HepG2 (cell line): ENCODE results near the gene VAV2. TPM values are rescaled to one million over a fixed set of nuclear protein-coding genes. Genes with fewer than 3 reads are reported as not detected.
A peak's percentile ranks its signal among the peaks of the same experiment; 100 is the strongest.

Source experiments
- CENPX ChIP-seq: sonication (generic); formaldehyde crosslinking; IDR thresholded peaks from 2 replicates; pipeline ENCODE4 v1.9.0; 2021; ENCODE audit warnings: mild to moderate bottlenecking, missing genetic modification reagents, moderate library complexity
- MAZ ChIP-seq, 2 experiments: sonication (generic) in 1 of 2; formaldehyde crosslinking in 1 of 2; IDR thresholded peaks; 2 replicates each; pipeline versions ENCODE4 v1.5.0 to v1.6.1; 2012 to 2020; ENCODE audit warnings: low read depth in 2 of 2, mild to moderate bottlenecking in 2 of 2, borderline replicate concordance in 1 of 2, improper control_type of control experiment in 1 of 2, low read length in 1 of 2, missing genetic modification reagents in 1 of 2, moderate library complexity in 1 of 2
- MLX ChIP-seq: IDR thresholded peaks from 2 replicates; pipeline ENCODE4 v1.6.1; 2016
- NFYC ChIP-seq: IDR thresholded peaks from 2 replicates; pipeline ENCODE4 v1.6.1; 2016; ENCODE audit warnings: missing genetic modification reagents, missing compliant biosample characterization
- NPAS2 ChIP-seq: sonication (generic); formaldehyde crosslinking; IDR thresholded peaks from 2 replicates; pipeline ENCODE4 v1.8.0; 2022; ENCODE audit warnings: mild to moderate bottlenecking, missing genetic modification reagents, borderline replicate concordance
- RBM39 ChIP-seq: fragments of 200-400 bp; formaldehyde crosslinking; IDR thresholded peaks from one replicate; pipeline ENCODE4 v1.6.1; 2018; ENCODE audit warnings: antibody characterized with exemption, mild to moderate bottlenecking, low read depth, low read length; ENCODE audit not compliant: poor library complexity, severe bottlenecking
- TSC22D2 ChIP-seq: sonication (generic); formaldehyde crosslinking; IDR thresholded peaks from 2 replicates; pipeline ENCODE4 v1.5.1; 2020; ENCODE audit warnings: missing genetic modification reagents, mild to moderate bottlenecking, borderline replicate concordance
- XBP1 ChIP-seq: sonication (generic); formaldehyde crosslinking; IDR thresholded peaks from 2 replicates; pipeline ENCODE4 v1.5.0; 2020; ENCODE audit warnings: missing genetic modification reagents
- ZNF101 ChIP-seq: sonication (generic); formaldehyde crosslinking; IDR thresholded peaks from 2 replicates; pipeline ENCODE4 v1.4.0; 2020; ENCODE audit warnings: mild to moderate bottlenecking, low read depth, missing genetic modification reagents, borderline replicate concordance
- ZNF138 ChIP-seq: sonication (generic); formaldehyde crosslinking; IDR thresholded peaks from 2 replicates; pipeline ENCODE4 v1.5.0; 2020; ENCODE audit warnings: mild to moderate bottlenecking, low read depth, missing genetic modification reagents
- ZNF18 ChIP-seq: sonication (generic); formaldehyde crosslinking; IDR thresholded peaks from 2 replicates; pipeline ENCODE4 v1.8.0; 2022; ENCODE audit warnings: mild to moderate bottlenecking, missing genetic modification reagents; ENCODE audit not compliant: insufficient replicate concordance
- ZNF20 ChIP-seq: sonication (generic); formaldehyde crosslinking; IDR thresholded peaks from 2 replicates; pipeline ENCODE4 v1.4.0; 2020; ENCODE audit warnings: mild to moderate bottlenecking, moderate library complexity, missing genetic modification reagents
- ZNF251 ChIP-seq: sonication (generic); formaldehyde crosslinking; IDR thresholded peaks from 2 replicates; pipeline ENCODE4 v1.9.0; 2021; ENCODE audit warnings: mild to moderate bottlenecking, missing genetic modification reagents
- ZNF646 ChIP-seq: sonication (generic); formaldehyde crosslinking; IDR thresholded peaks from 2 replicates; pipeline ENCODE4 v1.9.0; 2021; ENCODE audit warnings: mild to moderate bottlenecking, missing genetic modification reagents
- ZNF660 ChIP-seq: sonication (generic); formaldehyde crosslinking; IDR thresholded peaks from 2 replicates; pipeline ENCODE4 v1.5.1; 2020; ENCODE audit warnings: mild to moderate bottlenecking, low read depth, missing genetic modification reagents, borderline replicate concordance
- ZNF709 ChIP-seq: sonication (generic); formaldehyde crosslinking; IDR thresholded peaks from 2 replicates; pipeline ENCODE4 v1.5.0; 2020; ENCODE audit warnings: mild to moderate bottlenecking, missing genetic modification reagents
- ZNF879 ChIP-seq: sonication (generic); formaldehyde crosslinking; IDR thresholded peaks from 2 replicates; pipeline ENCODE4 v1.8.1; 2023; ENCODE audit warnings: missing genetic modification reagents
- polyA plus RNA-seq, 8 experiments: library from polyadenylated mRNA; depleted of rRNA in 3 of 8; stranded (reverse) in 7 of 8; unstranded in 1 of 8; fragments of >200 nt; fragmentation: Illumina TruSeq in 4 of 8; extraction: Trizol in 4 of 8; gene quantifications; 2 replicates each; pipeline versions ENCODE4 v1.2.1 to v1.2.3, GENCODE V29; 2011 to 2016; ENCODE audit warnings: low read depth in 4 of 8, missing spikeins in 1 of 8, mixed read lengths in 1 of 8; ENCODE audit not compliant: insufficient read depth in 1 of 8
- total RNA-seq, 5 experiments: library from RNA; depleted of rRNA; stranded (reverse); fragments of >200 nt; fragmentation: Illumina TruSeq; extraction: Trizol; gene quantifications; 2 replicates each; pipeline ENCODE4 v1.2.3, GENCODE V29; 2016; ENCODE audit warnings: low read depth in 1 of 5

VAV2 gene
- total and polyA plus RNA-seq, 2 of the 13 experiments (the other 11 are each of a cell fraction or from before 2014, with no cell fraction given), result 22.5 to 22.9 TPM

- TF ChIP-seq ZNF251 (no peak), ZNF646 (CRISPR knock-in tag) (no peak), XBP1 (CRISPR knock-in tag) (no peak), ZNF20 (CRISPR knock-in tag) (no peak), MLX (no peak), ZNF660 (CRISPR knock-in tag) (no peak), TSC22D2 (CRISPR knock-in tag) (0 out of 2 replicates have a peak, but pooled peaks have one; percentile 60), NPAS2 (CRISPR knock-in tag) (no peak), ZNF101 (CRISPR knock-in tag) (no peak), RBM39 (no peak), ZNF138 (CRISPR knock-in tag) (no peak), NFYC (CRISPR knock-in tag) (no peak), ZNF18 (CRISPR knock-in tag) (no peak), ZNF709 (no peak), ZNF879 (CRISPR knock-in tag) (no peak), CENPX (CRISPR knock-in tag) (no peak), MAZ (IDR thresholded peaks at IDR 0.05; ENCODE audit: borderline replicate concordance, low read depth, low read length) (0 out of 2 replicates have a peak, but pooled peaks have one; percentile 30), MAZ (CRISPR knock-in tag; IDR thresholded peaks at IDR 0.05; ENCODE audit: low read depth) (peak; percentile 58; the same call in 1 of the 2 replicates)
Measured at GRCh38 chr9:133994353-133995011, 2.4 kb upstream of the VAV2 start (continued).
